Upper lobe of left lung (tissue), 4 donors: Measurements from ENCODE around the gene TMEM203.

Experiments used
- CTCF ChIP-seq, 6 experiments: fragments of 450-650 bp in 4 of 6; fragments of 200-600 bp in 2 of 6; sonication (generic) in 2 of 6; IDR thresholded peaks; one replicate each; pipeline ENCODE4 v1.5.1; 2016 to 2019; ENCODE audit warnings: antibody characterized with exemption in 6 of 6
- EP300 ChIP-seq, 4 donors: sonication (generic); formaldehyde crosslinking; IDR thresholded peaks; one replicate each; pipeline ENCODE4 v1.5.1; 2017; ENCODE audit warnings: antibody characterized with exemption in 4 of 4, control low read depth in 2 of 4
- POLR2AphosphoS5 ChIP-seq, 2 donors: sonication (generic); formaldehyde crosslinking; IDR thresholded peaks; one replicate each; pipeline ENCODE4 v1.5.1; 2017; ENCODE audit warnings: antibody characterized with exemption in 2 of 2

GRCh38 chr9:137172901-137173795 is 32.3 kb downstream of the TMEM203 start:
- no peak for TF ChIP-seq CTCF (IDR thresholded peaks at IDR 0.05)
- TF ChIP-seq EP300 (IDR thresholded peaks at IDR 0.05), result no peak
- TF ChIP-seq POLR2AphosphoS5 (IDR thresholded peaks at IDR 0.05), result no peak
